GM20000 (cell line): ENCODE data around the gene ZNF143.

ENCODE experiments used
- DNase-seq: peaks from one replicate; pipeline ENCODE4 v3.0.0; 2012; ENCODE audit warnings: low spot score
- TF ChIP-seq, protein P1 (sequence below): IDR thresholded peaks from 2 replicates; pipeline ENCODE4 v1.5.1; 2012; ENCODE audit warnings: mild to moderate bottlenecking, control low read depth; ENCODE audit errors: extremely low read depth, missing control alignments

The ZNF143 gene

DNA sequence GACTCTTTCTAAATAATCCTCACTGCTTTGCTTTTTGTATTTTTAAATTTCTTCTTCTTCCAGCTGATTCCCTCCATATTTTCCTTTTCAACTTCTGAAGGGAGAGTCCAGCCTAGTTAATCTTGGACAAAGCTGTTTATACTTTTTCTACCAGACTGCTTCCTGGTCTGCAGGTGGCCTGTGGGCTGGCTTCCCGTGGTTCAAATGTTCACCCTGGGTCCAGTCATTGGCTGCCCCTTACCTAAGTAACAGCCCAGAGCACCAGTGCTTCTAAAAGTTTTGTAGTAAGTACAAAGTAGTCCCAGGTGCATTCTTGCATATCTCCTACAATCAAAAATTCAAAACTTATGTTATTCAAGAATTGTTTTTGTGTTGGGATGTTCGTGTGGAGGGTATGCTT lies 19.1 kb downstream of the ZNF143 start:
- DNase-seq: no peak
- TF ChIP-seq, protein P1, sequence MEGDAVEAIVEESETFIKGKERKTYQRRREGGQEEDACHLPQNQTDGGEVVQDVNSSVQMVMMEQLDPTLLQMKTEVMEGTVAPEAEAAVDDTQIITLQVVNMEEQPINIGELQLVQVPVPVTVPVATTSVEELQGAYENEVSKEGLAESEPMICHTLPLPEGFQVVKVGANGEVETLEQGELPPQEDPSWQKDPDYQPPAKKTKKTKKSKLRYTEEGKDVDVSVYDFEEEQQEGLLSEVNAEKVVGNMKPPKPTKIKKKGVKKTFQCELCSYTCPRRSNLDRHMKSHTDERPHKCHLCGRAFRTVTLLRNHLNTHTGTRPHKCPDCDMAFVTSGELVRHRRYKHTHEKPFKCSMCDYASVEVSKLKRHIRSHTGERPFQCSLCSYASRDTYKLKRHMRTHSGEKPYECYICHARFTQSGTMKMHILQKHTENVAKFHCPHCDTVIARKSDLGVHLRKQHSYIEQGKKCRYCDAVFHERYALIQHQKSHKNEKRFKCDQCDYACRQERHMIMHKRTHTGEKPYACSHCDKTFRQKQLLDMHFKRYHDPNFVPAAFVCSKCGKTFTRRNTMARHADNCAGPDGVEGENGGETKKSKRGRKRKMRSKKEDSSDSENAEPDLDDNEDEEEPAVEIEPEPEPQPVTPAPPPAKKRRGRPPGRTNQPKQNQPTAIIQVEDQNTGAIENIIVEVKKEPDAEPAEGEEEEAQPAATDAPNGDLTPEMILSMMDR: no peak

- DNase-seq: no peak
- TF ChIP-seq, protein P1: no peak
Observed at GRCh38 chr11:9489080-9489765, 28.4 kb downstream of the ZNF143 start.

DNA sequence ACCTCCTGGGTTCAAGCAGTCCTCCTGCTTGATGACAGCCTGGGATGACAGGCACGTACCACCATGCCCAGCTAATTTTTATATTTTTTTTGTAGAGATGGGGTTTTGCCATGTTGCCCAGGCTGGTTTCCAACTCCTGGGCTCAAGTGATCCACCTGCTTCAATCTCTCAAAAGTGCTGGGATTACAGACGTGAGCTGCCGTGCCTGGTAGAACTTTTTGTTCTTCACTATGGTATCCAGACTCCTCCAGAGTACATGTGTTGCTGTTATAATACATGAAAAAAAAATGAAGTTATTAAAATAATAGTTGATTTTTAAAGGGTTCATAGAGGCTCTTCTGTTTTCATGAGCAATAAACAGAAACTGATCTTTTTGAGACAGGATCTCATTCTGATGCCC lies 29.6 kb downstream of the ZNF143 start:
- no peak for DNase-seq
- TF ChIP-seq, protein P1: no peak

DNA sequence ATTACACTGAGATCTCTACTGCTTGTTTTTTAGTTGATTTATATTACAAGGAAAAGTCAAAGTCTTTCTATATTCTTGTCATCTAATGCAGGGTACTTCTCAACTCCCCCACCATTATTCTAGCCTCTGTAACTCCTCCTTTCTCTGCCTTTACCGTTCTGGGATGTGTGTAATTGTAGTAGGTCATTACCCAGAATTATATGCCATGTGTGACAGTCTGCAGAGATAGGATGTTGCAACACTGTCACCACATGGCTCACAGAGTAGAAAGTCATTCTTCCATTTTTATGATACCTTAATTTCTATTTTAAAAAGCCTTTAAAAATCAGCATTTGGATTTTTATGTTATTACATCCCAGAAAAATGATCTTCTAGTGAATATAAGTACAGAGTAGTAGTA lies 32.7 kb downstream of the ZNF143 start:
- TF ChIP-seq, protein P1: no peak

GRCh38 chr11:9494316-9494715 lies 33.5 kb downstream of the ZNF143 start:
- no peak for DNase-seq
- TF ChIP-seq, protein P1: no peak

More for the DNA sequence above, 32.7 kb downstream of the ZNF143 start:
- no peak for DNase-seq

GRCh38 chr11:9495803-9496514 lies 35.1 kb downstream of the ZNF143 start:
- TF ChIP-seq, protein P1: no peak
- DNase-seq: no peak

GRCh38 chr11:9498457-9499078 lies 37.8 kb downstream of the ZNF143 start:
- no peak for DNase-seq
- TF ChIP-seq, protein P1: no peak
